HL-60 (cell line): ENCODE data around the gene NFIA.
"Not testable (repeated sequence)": the region's sequence is repeated elsewhere in the genome, so short reads cannot be mapped to it uniquely, and the experiment has no call there.

ENCODE experiments used
- DNase-seq, 2 experiments: peaks; one replicate each; pipeline ENCODE4 v3.0.0-alpha.2; 2010 to 2020; ENCODE audit warnings: low read depth in 1 of 2, low spot score in 1 of 2
- H3K27ac ChIP-seq: fragments of 250-450 bp; sonication (Bioruptor Pico); replicated peaks from 2 replicates; pipeline ENCODE4 v1.5.1; 2020; ENCODE audit warnings: mild to moderate bottlenecking, moderate library complexity
- H3K27me3 ChIP-seq: fragments of 250-450 bp; sonication (Bioruptor Pico); 2 replicates; pipeline ENCODE4 v1.5.1; 2021; ENCODE audit warnings: mild to moderate bottlenecking, moderate library complexity; ENCODE audit not compliant: insufficient read depth, poor library complexity, severe bottlenecking
- H3K4me3 ChIP-seq: replicated peaks from 2 replicates; pipeline ENCODE4 v1.5.1; 2011; ENCODE audit warnings: mild to moderate bottlenecking, control low read depth, low read length; ENCODE audit not compliant: insufficient read depth
- CTCF ChIP-seq: IDR thresholded peaks from one replicate; pipeline ENCODE4 v1.5.1; 2011; ENCODE audit warnings: low read length, control low read depth, inconsistent platforms; ENCODE audit not compliant: insufficient read depth
- GABPA ChIP-seq: IDR thresholded peaks from 2 replicates; pipeline ENCODE4 v1.6.1; 2012; ENCODE audit warnings: low read depth
- POLR2AphosphoS5 ChIP-seq: IDR thresholded peaks from 2 replicates; pipeline ENCODE4 v1.6.1; 2012; ENCODE audit warnings: low read depth
- REST ChIP-seq: IDR thresholded peaks from 2 replicates; pipeline ENCODE4 v1.6.1; 2012; ENCODE audit warnings: low read depth; ENCODE audit not compliant: insufficient replicate concordance
- SPI1 ChIP-seq: IDR thresholded peaks from 2 replicates; pipeline ENCODE4 v1.6.1; 2012; ENCODE audit warnings: low read depth, mild to moderate bottlenecking, borderline replicate concordance

Gene NFIA

GRCh38 chr1:61124696-61125095 is 42.3 kb downstream of the NFIA start:
- H3K4me3 ChIP-seq: no peak overlapping the region
- H3K27me3 ChIP-seq: no peaks in the 10 kb centered on the region
- no peak for DNase-seq
- no peak overlapping the region for H3K27ac ChIP-seq
- TF ChIP-seq GABPA (no peak), POLR2AphosphoS5 (no peak), CTCF (no peak), REST (no peak), SPI1 (no peak)

GRCh38 chr1:61125263-61125662 is 42.9 kb downstream of the NFIA start:
- Histone ChIP-seq H3K4me3 (no peak overlapping the region), H3K27me3 (no peaks in the 10 kb centered on the region), H3K27ac (no peak overlapping the region)
- DNase-seq: no peak
- no peak for TF ChIP-seq GABPA
- TF ChIP-seq REST: no peak
- TF ChIP-seq SPI1: no peak
- no peak for TF ChIP-seq POLR2AphosphoS5
- no peak for TF ChIP-seq CTCF

GRCh38 chr1:61125895-61126294 is 43.5 kb downstream of the NFIA start:
- DNase-seq: no peak
- Histone ChIP-seq H3K27me3 (no peaks in the 10 kb centered on the region), H3K27ac (no peak overlapping the region), H3K4me3 (no peak overlapping the region)
- TF ChIP-seq REST (no peak), CTCF (no peak), GABPA (no peak), SPI1 (no peak)

GRCh38 chr1:61126843-61127242 is 44.5 kb downstream of the NFIA start:
- not testable (repeated sequence) for H3K4me3 ChIP-seq, DNase-seq, H3K27me3 ChIP-seq, H3K27ac ChIP-seq
